HepG2 (cell line): Measurements from ENCODE around the gene SLC25A43. TPM values are rescaled to one million over a fixed set of nuclear protein-coding genes. Genes with fewer than 3 reads are reported as not detected.

Experiments used
- ARID4A ChIP-seq: sonication (generic); formaldehyde crosslinking; IDR thresholded peaks from 2 replicates; pipeline ENCODE4 v1.5.0; 2020; ENCODE audit warnings: mild to moderate bottlenecking, missing genetic modification reagents, borderline replicate concordance
- CEBPG ChIP-seq: IDR thresholded peaks from 2 replicates; pipeline ENCODE4 v1.6.1; 2016
- HDAC6 ChIP-seq: fragments of 200-600 bp; sonication (generic); IDR thresholded peaks from 2 replicates; pipeline ENCODE4 v1.7.0; 2017; ENCODE audit warnings: mild to moderate bottlenecking, antibody characterized with exemption, low read length, low read depth
- HMGXB3 ChIP-seq: sonication (generic); formaldehyde crosslinking; IDR thresholded peaks from 2 replicates; pipeline ENCODE4 v1.4.0; 2020; ENCODE audit warnings: missing genetic modification reagents, borderline replicate concordance
- KLF12 ChIP-seq: sonication (generic); formaldehyde crosslinking; IDR thresholded peaks from 2 replicates; pipeline ENCODE4 v1.4.0; 2020; ENCODE audit warnings: missing genetic modification reagents, borderline replicate concordance
- SCMH1 ChIP-seq: sonication (generic); formaldehyde crosslinking; IDR thresholded peaks from 2 replicates; pipeline ENCODE4 v1.9.0; 2021; ENCODE audit warnings: missing genetic modification reagents, mild to moderate bottlenecking, borderline replicate concordance
- ZNF441 ChIP-seq: sonication (generic); formaldehyde crosslinking; IDR thresholded peaks from 2 replicates; pipeline ENCODE4 v1.7.0; 2021; ENCODE audit warnings: missing genetic modification reagents, borderline replicate concordance
- ZNF740 ChIP-seq: sonication (generic); formaldehyde crosslinking; IDR thresholded peaks from 2 replicates; pipeline ENCODE4 v1.4.0; 2020; ENCODE audit warnings: missing genetic modification reagents
- polyA plus RNA-seq, 8 experiments: library from polyadenylated mRNA; depleted of rRNA in 3 of 8; stranded (reverse) in 7 of 8; unstranded in 1 of 8; fragments of >200 nt; fragmentation: Illumina TruSeq in 4 of 8; extraction: Trizol in 4 of 8; gene quantifications; 2 replicates each; pipeline versions ENCODE4 v1.2.1 to v1.2.3, GENCODE V29; 2011 to 2016; ENCODE audit warnings: low read depth in 4 of 8, missing spikeins in 1 of 8, mixed read lengths in 1 of 8; ENCODE audit not compliant: insufficient read depth in 1 of 8
- total RNA-seq, 5 experiments: library from RNA; depleted of rRNA; stranded (reverse); fragments of >200 nt; fragmentation: Illumina TruSeq; extraction: Trizol; gene quantifications; 2 replicates each; pipeline ENCODE4 v1.2.3, GENCODE V29; 2016; ENCODE audit warnings: low read depth in 1 of 5
- TF ChIP-seq, protein P1 (sequence below): sonication (generic); formaldehyde crosslinking; IDR thresholded peaks from 2 replicates; pipeline ENCODE4 v1.5.0; 2020; ENCODE audit warnings: mild to moderate bottlenecking, missing genetic modification reagents

SLC25A43 gene
- total and polyA plus RNA-seq, 2 of the 13 experiments (the other 11 are each of a cell fraction or from before 2014, with no cell fraction given) = 5.8 to 13.2 TPM

- TF ChIP-seq ZNF740 (CRISPR knock-in tag) (peak; percentile 87), KLF12 (no peak), ARID4A (peak; percentile 21; the same call in 1 of the 2 replicates), CEBPG (CRISPR knock-in tag) (peak; percentile 13; the same call in 1 of the 2 replicates), HMGXB3 (CRISPR knock-in tag) (no peak), SCMH1 (no peak), HDAC6 (no peak), ZNF441 (no peak)
- TF ChIP-seq, protein P1, sequence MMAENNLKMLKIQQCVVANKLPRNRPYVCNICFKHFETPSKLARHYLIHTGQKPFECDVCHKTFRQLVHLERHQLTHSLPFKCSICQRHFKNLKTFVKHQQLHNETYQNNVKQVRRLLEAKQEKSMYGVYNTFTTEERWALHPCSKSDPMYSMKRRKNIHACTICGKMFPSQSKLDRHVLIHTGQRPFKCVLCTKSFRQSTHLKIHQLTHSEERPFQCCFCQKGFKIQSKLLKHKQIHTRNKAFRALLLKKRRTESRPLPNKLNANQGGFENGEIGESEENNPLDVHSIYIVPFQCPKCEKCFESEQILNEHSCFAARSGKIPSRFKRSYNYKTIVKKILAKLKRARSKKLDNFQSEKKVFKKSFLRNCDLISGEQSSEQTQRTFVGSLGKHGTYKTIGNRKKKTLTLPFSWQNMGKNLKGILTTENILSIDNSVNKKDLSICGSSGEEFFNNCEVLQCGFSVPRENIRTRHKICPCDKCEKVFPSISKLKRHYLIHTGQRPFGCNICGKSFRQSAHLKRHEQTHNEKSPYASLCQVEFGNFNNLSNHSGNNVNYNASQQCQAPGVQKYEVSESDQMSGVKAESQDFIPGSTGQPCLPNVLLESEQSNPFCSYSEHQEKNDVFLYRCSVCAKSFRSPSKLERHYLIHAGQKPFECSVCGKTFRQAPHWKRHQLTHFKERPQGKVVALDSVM = no peak
Measured at GRCh38 chrX:119389871-119390501, 9.2 kb upstream of the SLC25A43 start (continued).
